ENCODE data around the gene ANKRD44. TPM values are rescaled to one million over a fixed set of nuclear protein-coding genes. Genes with fewer than 3 reads are reported as not detected.
A peak's percentile ranks its signal among the peaks of the same experiment; 100 is the strongest.

The ANKRD44 gene
- total RNA-seq, 4 donors from 2014 or later: 24.4 to 51.8 (median 35.7) TPM

DNA sequence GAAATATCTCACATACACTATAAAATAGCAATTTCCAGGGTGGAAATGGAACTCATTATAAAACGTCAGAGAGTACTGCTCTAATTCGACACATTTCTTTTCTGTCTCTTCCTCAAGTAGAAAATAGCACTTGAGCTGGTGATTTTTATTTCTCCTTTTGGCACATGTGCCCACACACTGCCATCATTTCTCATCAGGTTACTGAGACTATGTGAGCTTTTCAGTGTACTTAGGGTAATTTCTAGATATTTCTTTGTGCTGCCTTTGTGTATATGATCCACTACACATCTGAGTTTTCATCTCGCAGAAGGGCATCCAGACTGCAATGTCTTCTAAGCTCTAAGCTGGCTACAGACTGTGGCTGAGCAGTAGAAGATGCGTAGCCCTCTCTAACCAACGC, 321.9 kb downstream of the ANKRD44 start:
- Histone ChIP-seq H3K9me3 (no peaks in the 10 kb centered on the region), H3K4me3 (no peak overlapping the region), H3K27me3 (no peaks in the 10 kb centered on the region), H3K27ac (peak overlapping the region in 2 of 4 donors; percentile 61 to 64), H3K36me3 (peaks cover 0 to 24% of the 10 kb centered on the region in 2 donors), H3K4me1 (peaks cover 0 to 18% (median 0%) of the 10 kb centered on the region in 3 donors)
- 44 to 63% methylated on average over 3 to 5 of the region's 5 CpGs for WGBS, 2 donors (ENCODE audit: low coverage in 1 of 2)
- ATAC-seq: no peak
- no peak for TF ChIP-seq EP300 (IDR thresholded peaks at IDR 0.05)
- no peak for TF ChIP-seq POLR2A (IDR thresholded peaks at IDR 0.05)
- TF ChIP-seq, protein P1, sequence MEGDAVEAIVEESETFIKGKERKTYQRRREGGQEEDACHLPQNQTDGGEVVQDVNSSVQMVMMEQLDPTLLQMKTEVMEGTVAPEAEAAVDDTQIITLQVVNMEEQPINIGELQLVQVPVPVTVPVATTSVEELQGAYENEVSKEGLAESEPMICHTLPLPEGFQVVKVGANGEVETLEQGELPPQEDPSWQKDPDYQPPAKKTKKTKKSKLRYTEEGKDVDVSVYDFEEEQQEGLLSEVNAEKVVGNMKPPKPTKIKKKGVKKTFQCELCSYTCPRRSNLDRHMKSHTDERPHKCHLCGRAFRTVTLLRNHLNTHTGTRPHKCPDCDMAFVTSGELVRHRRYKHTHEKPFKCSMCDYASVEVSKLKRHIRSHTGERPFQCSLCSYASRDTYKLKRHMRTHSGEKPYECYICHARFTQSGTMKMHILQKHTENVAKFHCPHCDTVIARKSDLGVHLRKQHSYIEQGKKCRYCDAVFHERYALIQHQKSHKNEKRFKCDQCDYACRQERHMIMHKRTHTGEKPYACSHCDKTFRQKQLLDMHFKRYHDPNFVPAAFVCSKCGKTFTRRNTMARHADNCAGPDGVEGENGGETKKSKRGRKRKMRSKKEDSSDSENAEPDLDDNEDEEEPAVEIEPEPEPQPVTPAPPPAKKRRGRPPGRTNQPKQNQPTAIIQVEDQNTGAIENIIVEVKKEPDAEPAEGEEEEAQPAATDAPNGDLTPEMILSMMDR (IDR thresholded peaks at IDR 0.05): no peak
- no peak for TF ChIP-seq POLR2AphosphoS5 (IDR thresholded peaks at IDR 0.05)

DNA sequence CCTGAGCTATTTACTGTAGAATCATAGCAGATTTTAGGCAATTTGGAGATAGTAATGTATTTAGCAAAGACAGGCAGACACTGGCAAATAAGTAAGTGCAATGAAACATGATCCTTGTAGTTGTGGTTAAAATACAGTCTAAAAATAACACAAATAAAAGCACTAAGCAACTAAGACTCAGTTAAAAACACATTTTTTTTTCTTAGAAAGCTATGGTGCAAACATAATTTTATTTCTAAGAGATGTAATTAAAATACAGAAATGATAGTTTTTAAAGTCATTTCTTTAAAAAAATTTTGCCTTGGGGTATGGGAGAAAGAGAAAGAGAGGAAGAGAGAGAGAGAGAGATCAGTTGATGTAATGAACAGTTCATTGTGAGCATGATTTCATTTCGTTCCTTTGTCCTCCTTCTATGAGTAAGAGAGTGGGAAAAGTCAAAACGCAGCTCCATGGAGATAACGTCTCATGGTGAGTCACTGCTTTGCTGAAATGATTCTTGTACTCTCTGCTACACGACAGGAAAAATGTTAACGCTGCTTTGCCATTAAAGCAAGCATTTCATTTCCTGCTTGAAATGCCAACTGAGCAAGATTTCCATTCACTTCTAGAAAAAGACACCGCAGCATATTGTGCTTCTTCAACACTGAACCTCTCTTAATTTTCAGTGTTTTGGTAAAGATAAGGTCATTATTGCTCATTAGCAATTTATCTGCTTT, 322.8 kb downstream of the ANKRD44 start:
- Histone ChIP-seq H3K27ac (peak overlapping the region; percentile 7 to 64 (median 50)), H3K9me3 (no peaks in the 10 kb centered on the region), H3K4me3 (no peak overlapping the region), H3K4me1 (peaks cover 0 to 18% (median 0%) of the 10 kb centered on the region in 3 donors), H3K36me3 (peaks cover 0 to 16% of the 10 kb centered on the region in 2 donors), H3K27me3 (no peaks in the 10 kb centered on the region)
- no peak for TF ChIP-seq EP300 (IDR thresholded peaks at IDR 0.05)
- peak; percentile 78 for TF ChIP-seq POLR2AphosphoS5 (IDR thresholded peaks at IDR 0.05)
- WGBS, 2 donors (ENCODE audit: low coverage in 1 of 2): 2 to 4% methylated on average over 6 of the region's 6 CpGs
- ATAC-seq: peak; percentile 86

DNA sequence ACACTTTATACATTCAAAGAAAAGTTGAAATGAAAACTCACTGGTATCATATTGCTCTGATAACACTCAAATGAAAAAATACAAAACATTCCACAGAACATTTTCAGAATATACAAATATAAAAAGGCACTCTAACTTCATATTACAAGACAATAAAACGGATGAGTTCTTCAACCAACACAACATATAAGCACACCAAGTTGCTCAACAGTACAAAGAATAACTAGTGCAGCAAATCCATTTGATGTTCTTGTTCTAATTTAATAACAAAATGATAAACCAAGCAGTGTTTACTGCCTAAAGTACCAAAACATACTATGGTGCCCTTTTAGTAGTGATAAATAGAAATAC, 323.3 kb downstream of the ANKRD44 start:
- TF ChIP-seq, protein P1 (IDR thresholded peaks at IDR 0.05): no peak
- TF ChIP-seq POLR2A (IDR thresholded peaks at IDR 0.05): no peak
- no peak for TF ChIP-seq POLR2AphosphoS5 (IDR thresholded peaks at IDR 0.05)
- TF ChIP-seq EP300 (IDR thresholded peaks at IDR 0.05): no peak
- peaks cover 0 to 10% of the 10 kb centered on the region in 2 donors for H3K36me3 ChIP-seq
- no peak overlapping the region for H3K4me3 ChIP-seq
- ATAC-seq: no peak
- H3K27me3 ChIP-seq: no peaks in the 10 kb centered on the region
- H3K9me3 ChIP-seq: no peaks in the 10 kb centered on the region
- peaks cover 0 to 18% (median 0%) of the 10 kb centered on the region in 3 donors for H3K4me1 ChIP-seq
- WGBS, 2 donors (ENCODE audit: low coverage in 1 of 2): 20 to 26% methylated on average over 1 of the region's 1 CpG
- peak overlapping the region in 3 of 4 donors; percentile 7 to 64 (median 61) for H3K27ac ChIP-seq

DNA sequence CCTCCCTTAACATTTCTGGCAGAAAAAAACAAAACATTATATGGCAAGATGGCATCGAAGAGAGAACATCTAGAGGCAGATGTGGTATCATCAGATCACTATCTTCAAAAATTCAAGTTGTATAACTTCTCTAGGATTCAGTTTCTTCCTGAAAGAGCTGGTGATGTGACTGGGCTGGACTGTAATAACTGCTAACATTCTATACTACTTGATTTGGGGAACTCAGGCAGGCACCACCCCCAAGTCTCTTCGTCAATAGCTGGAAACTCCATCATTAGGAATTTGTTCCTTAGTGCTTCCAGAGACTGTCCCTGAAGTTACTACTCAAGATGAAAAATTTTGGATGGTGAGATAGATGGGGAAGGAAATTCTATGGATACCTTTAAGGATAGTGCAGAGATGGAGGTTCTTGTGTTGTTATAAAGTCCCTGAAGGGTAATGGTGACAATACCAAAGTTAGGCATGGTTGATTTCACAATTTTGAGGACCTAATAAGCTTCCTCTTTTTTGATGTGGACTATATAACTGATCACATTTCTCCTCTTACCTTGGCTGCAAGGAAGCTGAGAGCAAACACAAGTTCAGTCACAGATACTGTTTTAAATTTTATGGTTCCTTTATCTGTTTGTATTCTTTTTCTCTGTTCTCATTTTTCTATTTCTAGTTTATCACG, 324.9 kb downstream of the ANKRD44 start:
- 85 to 100% methylated on average over 2 to 3 of the region's 3 CpGs for WGBS, 2 donors (ENCODE audit: low coverage in 1 of 2)
- no peak for TF ChIP-seq POLR2A (IDR thresholded peaks at IDR 0.05)
- TF ChIP-seq EP300 (IDR thresholded peaks at IDR 0.05): no peak
- no peak for TF ChIP-seq POLR2AphosphoS5 (IDR thresholded peaks at IDR 0.05)
- TF ChIP-seq, protein P1 (IDR thresholded peaks at IDR 0.05): no peak
- Histone ChIP-seq H3K9me3 (no peaks in the 10 kb centered on the region), H3K36me3 (peaks cover 0 to 3% of the 10 kb centered on the region in 2 donors), H3K27me3 (no peaks in the 10 kb centered on the region), H3K4me1 (peaks cover 0 to 18% (median 0%) of the 10 kb centered on the region in 3 donors), H3K27ac (no peak overlapping the region), H3K4me3 (no peak overlapping the region)
- no peak for ATAC-seq

DNA sequence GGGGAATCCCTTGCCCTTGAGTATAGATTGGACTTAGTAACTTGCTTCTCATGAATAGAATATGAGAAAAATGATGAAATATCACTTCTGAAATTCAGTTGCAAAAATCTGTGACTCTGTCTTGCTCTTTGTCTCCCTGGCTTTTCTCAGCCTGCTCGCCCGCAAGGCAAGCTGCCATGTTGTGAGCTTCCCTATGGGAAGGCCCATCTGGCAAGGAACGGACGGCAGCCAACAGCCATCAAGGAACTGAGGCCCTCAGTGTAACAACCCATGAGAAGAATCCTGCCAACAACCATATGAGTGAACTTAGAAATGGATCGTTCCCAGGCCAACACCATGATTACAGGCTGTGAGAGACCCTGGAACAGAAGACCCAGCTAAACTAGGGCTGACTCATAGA, 325.7 kb downstream of the ANKRD44 start:
- WGBS, 2 donors (ENCODE audit: low coverage in 1 of 2): 93 to 97% methylated on average over 3 to 5 of the region's 5 CpGs
- Histone ChIP-seq H3K36me3 (no peaks in the 10 kb centered on the region), H3K27me3 (no peaks in the 10 kb centered on the region), H3K27ac (no peak overlapping the region), H3K4me3 (no peak overlapping the region), H3K9me3 (no peaks in the 10 kb centered on the region), H3K4me1 (peaks cover 0 to 18% (median 0%) of the 10 kb centered on the region in 3 donors)
- no peak for TF ChIP-seq EP300 (IDR thresholded peaks at IDR 0.05)
- TF ChIP-seq POLR2AphosphoS5 (IDR thresholded peaks at IDR 0.05): no peak
- TF ChIP-seq POLR2A (IDR thresholded peaks at IDR 0.05): no peak
- TF ChIP-seq, protein P1 (IDR thresholded peaks at IDR 0.05): no peak
- ATAC-seq: no peak

Data from gastroesophageal sphincter (tissue), 4 donors.